ENCODE results near the gene PSIP1. TPM values are rescaled to one million over a fixed set of nuclear protein-coding genes. Genes with fewer than 3 reads are reported as not detected.

PSIP1 gene
- total RNA-seq, 4 donors from 2014 or later, result 12.7 to 206 (median 27.8) TPM

- TF ChIP-seq CTCF (IDR thresholded peaks at IDR 0.05) (no peak), EP300 (IDR thresholded peaks at IDR 0.05; ENCODE audit: low read depth) (no peak), POLR2AphosphoS5 (IDR thresholded peaks at IDR 0.05) (no peak), POLR2A (IDR thresholded peaks at IDR 0.05) (no peak)
- Histone ChIP-seq H3K27ac (no peak overlapping the region), H3K4me1 (no peaks in the 10 kb centered on the region), H3K4me3 (no peak overlapping the region), H3K9me3 (no peaks in the 10 kb centered on the region), H3K27me3 (no peaks in the 10 kb centered on the region), H3K36me3 (peaks cover 0 to 40% (median 5%) of the 10 kb centered on the region in 4 donors)
- intact Hi-C loops (cut with DNase I; ENCODE audit: low total_unique reads) (no loop called here), in situ Hi-C loops (cut with MboI; ENCODE audit: low pct_ligation_motif_present in 1 of 4, low pct_unique_long_range_greater_than_20kb in 1 of 4, low sequenced_read_pairs in 3 of 4) (no loop called here)
- DNase-seq, result no peak
- 91 to 93% methylated on average over 2 of the region's 2 CpGs for WGBS, 2 donors (ENCODE audit: low coverage in 1 of 2)
These were observed 40.9 kb downstream of the PSIP1 start for GRCh38 chr9:15469862-15470261.

- DNase-seq, result no peak
- Histone ChIP-seq H3K27ac (no peak overlapping the region), H3K36me3 (peaks cover 0 to 40% (median 5%) of the 10 kb centered on the region in 4 donors), H3K27me3 (no peaks in the 10 kb centered on the region), H3K4me1 (no peaks in the 10 kb centered on the region), H3K4me3 (no peak overlapping the region), H3K9me3 (no peaks in the 10 kb centered on the region)
- no peak for TF ChIP-seq EP300 (IDR thresholded peaks at IDR 0.05; ENCODE audit: low read depth)
- no peak for TF ChIP-seq POLR2AphosphoS5 (IDR thresholded peaks at IDR 0.05)
- TF ChIP-seq CTCF (IDR thresholded peaks at IDR 0.05), result no peak
- no peak for TF ChIP-seq POLR2A (IDR thresholded peaks at IDR 0.05)
- in situ Hi-C loops (cut with MboI; ENCODE audit: low pct_ligation_motif_present in 1 of 4, low pct_unique_long_range_greater_than_20kb in 1 of 4, low sequenced_read_pairs in 3 of 4) (no loop called here), intact Hi-C loops (cut with DNase I; ENCODE audit: low total_unique reads) (no loop called here)
- 76 to 86% methylated on average over 1 of the region's 1 CpG for WGBS, 2 donors (ENCODE audit: low coverage in 1 of 2)
These were observed 41.4 kb downstream of the PSIP1 start for GRCh38 chr9:15469406-15469805.

- Histone ChIP-seq H3K36me3 (peaks cover 0 to 40% (median 5%) of the 10 kb centered on the region in 4 donors), H3K9me3 (no peaks in the 10 kb centered on the region), H3K4me3 (no peak overlapping the region), H3K4me1 (peaks cover 0 to 2% (median 0%) of the 10 kb centered on the region in 4 donors), H3K27ac (no peak overlapping the region), H3K27me3 (no peaks in the 10 kb centered on the region)
- TF ChIP-seq POLR2A (IDR thresholded peaks at IDR 0.05), result no peak
- no peak for TF ChIP-seq CTCF (IDR thresholded peaks at IDR 0.05)
- no peak for TF ChIP-seq EP300 (IDR thresholded peaks at IDR 0.05; ENCODE audit: low read depth)
- no peak for TF ChIP-seq POLR2AphosphoS5 (IDR thresholded peaks at IDR 0.05)
- 65 to 82% methylated on average over 3 of the region's 3 CpGs for WGBS, 2 donors (ENCODE audit: low coverage in 1 of 2)
- no peak for DNase-seq
- in situ Hi-C loops (cut with MboI; ENCODE audit: low pct_ligation_motif_present in 1 of 4, low pct_unique_long_range_greater_than_20kb in 1 of 4, low sequenced_read_pairs in 3 of 4), result no loop called here
- intact Hi-C loops (cut with DNase I; ENCODE audit: low total_unique reads), result no loop called here
These were observed 42.6 kb downstream of the PSIP1 start for GRCh38 chr9:15468145-15468544.

GRCh38 chr9:15461601-15462000, 49.2 kb downstream of the PSIP1 start:
- Histone ChIP-seq H3K27me3 (no peaks in the 10 kb centered on the region), H3K4me1 (peaks cover 0 to 2% (median 0%) of the 10 kb centered on the region in 4 donors), H3K9me3 (no peaks in the 10 kb centered on the region), H3K36me3 (peaks cover 0 to 72% (median 31%) of the 10 kb centered on the region in 4 donors), H3K27ac (no peak overlapping the region), H3K4me3 (no peak overlapping the region)
- intact Hi-C loops (cut with DNase I; ENCODE audit: low total_unique reads) (no loop called here), in situ Hi-C loops (cut with MboI; ENCODE audit: low pct_ligation_motif_present in 1 of 4, low pct_unique_long_range_greater_than_20kb in 1 of 4, low sequenced_read_pairs in 3 of 4) (no loop called here)
- DNase-seq, result no peak
- WGBS, 2 donors (ENCODE audit: low coverage in 1 of 2), result 61 to 71% methylated on average over 2 of the region's 2 CpGs
- TF ChIP-seq POLR2A (IDR thresholded peaks at IDR 0.05) (no peak), POLR2AphosphoS5 (IDR thresholded peaks at IDR 0.05) (no peak), CTCF (IDR thresholded peaks at IDR 0.05) (no peak), EP300 (IDR thresholded peaks at IDR 0.05; ENCODE audit: low read depth) (no peak)

All from transverse colon (tissue), 4 donors.